HG02973 (cell line): Measurements from ENCODE around the gene BTN1A1.

ENCODE experiments used
- ATAC-seq: cut with Tn5 transposase; IDR thresholded peaks from one replicate; pipeline ENCODE4 v1.9.1; 2021; ENCODE audit warnings: moderate library complexity; ENCODE audit not compliant: unreplicated experiment

Gene BTN1A1

DNA sequence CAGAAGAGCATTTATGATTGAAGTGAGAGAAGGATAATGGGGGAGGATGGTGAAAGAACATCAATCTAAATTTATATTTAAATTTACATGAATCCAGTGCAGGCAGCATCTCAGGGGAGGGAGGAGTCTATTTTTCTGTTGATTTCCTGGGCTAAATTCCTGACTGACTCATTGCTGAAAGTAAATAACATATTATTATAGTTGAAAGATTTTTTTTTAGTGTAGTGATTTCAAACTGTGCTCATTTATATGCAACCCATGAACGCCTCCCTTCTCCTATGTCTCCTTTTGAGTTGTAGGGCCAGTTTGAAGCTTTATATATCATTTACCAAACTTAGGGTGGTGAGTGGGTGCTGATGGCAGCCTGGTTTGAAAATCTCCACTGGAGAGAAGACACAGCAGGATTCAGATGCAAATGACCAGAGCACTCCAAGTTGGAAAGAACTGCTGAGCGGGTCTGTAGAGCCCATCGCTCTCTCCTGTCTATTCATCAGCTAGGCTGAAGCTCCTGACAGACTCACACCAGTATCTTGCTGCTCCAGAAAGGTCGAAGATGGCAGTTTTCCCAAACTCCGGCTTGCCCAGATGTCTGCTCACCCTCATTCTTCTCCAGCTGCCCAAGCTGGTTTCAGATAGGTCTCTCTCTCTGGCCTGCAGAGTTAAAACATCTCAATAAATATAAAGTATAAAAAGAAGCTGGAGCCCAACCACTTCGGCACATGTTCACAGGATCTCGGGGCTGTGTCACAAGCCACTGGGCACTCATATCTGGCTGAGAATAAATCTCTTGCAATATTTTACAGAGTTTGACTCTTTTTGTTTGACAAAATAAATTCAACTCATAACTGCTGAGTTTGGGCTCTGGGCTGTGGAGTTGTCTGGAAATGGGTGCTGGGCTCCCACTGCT is 24.0 kb upstream of the BTN1A1 start:
- no peak for ATAC-seq

DNA sequence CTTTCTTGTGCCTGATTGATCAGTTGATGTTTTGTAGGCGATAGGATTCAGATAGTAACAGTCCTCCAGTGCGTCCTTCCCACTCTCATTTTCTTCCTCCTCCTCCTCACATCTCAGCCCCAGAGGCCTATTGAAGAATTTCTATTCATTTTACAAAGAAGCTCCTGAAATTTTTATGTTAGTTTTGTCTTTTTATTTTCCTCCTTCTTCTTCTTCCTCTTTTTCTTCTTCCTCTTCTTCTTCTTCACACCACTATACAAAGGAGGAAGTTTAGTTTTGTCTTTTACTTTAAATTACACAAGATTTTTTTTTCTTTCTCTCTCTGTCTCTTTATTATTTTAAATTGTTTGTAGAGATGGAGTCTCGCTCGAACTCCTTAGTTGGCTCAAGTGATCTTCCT is 23.2 kb upstream of the BTN1A1 start:
- ATAC-seq = no peak

DNA sequence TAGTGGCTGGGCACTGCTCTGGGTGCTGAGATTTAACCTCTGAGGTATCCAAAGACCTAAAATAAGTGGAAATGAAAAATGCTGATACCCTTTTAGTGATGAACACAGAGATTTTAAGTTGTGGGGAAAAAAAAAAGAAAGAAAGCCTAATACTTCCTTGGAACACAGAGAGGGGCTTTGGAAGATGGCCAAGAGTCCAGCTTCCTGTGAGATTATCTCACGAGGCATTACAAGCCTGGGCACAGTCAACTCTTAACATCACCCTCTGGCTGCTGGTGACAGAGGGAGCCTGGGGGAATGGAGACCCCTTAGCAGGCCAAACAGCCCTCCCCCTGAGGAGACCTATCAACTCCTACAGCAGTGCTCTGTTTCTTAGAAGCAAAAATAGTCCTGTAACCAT is 22.7 kb upstream of the BTN1A1 start:
- no peak for ATAC-seq

DNA sequence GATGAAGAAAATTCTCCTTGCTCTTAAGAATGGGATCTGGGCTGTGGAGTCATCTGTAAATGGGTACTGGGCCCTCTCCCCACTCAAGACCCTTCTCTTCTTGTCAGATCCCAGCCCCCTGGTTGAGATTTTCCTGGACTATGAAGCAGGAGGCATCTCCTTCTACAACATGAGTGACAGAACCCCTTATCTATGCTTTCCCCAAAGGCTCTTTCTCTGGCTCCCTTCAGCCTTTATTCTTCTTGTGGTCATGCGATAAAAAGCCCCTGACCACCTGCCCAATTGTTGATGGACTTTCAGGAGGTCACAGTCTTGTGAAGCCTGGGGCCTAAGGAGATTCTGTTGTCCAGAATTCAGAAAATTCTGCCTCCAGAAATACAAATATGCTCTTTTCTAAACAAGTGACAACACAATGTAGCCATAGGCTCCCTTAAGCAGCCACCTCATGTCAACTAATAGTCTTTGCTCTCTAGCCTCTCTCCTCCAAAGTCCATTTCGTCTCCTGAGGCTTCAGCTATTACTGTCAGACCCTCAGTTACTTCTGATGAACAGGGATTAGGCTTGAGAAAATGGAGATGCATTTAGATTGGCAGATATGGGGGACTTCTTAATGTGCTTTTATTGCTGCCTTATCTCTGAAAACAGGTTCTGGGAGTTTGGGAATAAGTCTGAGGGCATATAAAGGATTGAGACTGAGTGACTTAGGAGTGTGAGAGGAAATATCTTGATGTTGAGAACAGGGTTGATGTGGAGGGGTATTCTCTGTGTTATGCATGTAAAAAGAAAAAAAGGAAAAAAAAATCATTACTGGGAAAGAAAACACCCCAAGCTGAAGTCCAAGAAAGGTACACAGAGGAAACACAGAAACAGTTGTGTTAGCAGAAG is 21.8 kb upstream of the BTN1A1 start:
- ATAC-seq = no peak

DNA sequence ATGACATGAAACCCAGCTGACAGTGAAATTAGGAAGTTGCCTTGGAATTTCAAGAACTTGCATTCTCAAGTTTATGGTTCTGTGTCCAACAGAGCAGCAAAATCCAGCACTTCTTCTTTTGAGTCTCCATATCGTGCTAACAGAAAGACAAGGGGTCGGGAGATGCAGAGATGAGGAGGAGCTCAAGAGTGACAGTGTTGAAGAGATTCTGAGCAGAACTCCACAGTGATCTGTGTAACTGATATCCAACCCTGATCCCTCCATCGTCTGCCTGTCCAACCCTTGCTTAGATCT is 21.2 kb upstream of the BTN1A1 start:
- no peak for ATAC-seq

DNA sequence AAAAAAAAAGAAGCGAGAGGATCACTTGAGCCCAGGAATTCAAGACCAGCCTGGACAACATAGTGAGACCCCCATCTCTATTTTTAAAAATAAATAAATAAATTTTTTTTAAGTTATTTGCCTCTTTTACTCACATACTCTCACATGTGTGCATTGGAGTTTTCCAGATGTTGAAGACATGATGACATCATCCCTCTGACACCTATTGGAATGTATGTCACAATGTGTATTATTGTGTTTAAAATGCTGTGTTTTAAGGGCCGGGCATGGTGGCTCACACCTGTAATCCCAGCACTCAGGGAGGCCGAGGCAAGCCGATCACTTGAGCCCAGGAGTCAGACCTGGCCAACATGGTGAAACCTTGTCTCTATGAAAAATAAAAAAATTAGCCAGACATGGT is 17.8 kb upstream of the BTN1A1 start:
- no peak for ATAC-seq

DNA sequence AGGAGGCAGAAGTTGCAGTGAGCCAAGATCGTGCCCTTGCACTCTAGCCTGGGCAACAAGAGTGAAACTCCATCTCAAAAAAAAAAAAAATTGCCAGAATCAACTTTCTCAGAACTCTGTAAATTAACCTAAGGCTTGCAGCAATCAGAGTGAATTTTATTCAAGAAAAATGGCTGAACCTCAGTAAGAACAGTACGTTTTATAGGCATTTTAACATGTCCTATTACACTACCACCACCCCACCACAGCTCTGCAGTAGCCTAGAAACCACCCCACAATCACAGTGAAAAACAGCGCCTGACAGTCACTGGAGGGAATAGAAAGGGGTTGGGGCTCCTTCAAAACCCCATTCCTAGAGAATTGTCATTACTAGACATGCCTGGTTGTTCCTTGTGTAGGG is 16.4 kb upstream of the BTN1A1 start:
- no peak for ATAC-seq

DNA sequence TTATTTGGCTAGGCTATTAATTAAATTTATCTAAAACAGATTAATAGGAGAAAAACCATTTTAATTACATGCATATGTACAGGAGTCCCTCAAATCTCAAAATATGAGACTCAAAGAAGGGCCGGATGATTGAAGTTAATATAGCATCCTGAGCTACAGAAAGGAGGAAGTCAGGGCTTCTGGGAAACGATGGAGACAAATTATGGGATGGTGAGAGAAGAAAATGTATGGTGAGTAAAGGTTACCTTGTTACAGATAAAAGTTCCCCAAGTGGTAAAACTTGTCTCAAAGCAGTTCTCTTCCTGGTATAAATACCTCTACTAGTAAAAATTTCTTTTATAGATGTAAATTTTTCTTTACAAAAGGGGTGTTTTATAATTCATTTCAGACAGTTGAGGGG is 15.9 kb upstream of the BTN1A1 start:
- ATAC-seq = no peak

DNA sequence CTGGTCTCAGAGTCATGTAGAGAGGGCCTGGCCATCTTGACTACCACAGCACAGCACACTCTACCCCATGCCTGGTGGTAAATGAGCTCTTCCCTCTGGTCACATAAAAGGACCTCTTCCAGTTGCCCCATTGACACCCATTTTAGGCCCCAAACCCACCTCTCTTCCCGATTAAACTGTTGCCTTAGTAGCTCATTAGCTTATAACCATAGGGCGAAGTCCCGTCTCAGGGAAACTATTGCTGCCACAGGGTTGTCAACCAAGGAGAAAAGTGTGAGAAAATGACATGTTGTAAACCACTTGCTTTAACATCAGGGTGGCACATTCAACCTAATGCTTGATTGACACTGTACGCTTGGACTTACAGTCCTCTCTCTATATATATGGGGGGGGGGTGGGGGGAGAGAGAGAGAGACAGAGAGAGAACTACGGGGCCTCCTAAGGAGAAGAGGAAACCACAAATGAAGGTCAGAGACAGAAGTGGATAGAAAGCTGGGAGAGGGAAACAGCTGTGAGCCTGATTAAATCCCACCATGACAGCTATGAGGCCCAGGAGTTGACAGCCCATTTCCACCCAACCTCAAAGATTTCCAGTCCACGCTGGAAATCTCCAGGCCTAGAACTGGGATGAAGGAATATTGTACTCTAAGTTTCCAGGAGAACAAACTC is 14.9 kb upstream of the BTN1A1 start:
- no peak for ATAC-seq

DNA sequence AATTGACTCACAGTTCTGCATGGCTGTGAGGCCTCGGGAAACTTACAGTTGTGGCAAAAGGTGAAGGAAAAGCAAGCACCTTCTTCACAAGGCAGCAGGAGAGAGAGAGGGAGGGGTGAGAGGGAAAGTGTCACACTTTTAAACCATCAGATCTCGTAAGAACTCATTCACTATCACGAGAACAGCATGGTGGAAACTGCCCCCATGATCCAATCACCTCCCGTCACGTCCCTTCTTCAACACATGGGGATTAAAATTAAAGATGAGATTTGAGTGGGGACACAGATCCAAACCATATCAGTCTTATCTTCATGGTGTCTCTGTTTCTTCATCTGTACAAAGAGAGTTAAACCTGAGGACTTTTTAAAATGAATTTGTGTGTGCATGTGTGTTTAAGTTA is 13.7 kb upstream of the BTN1A1 start:
- ATAC-seq = no peak

DNA sequence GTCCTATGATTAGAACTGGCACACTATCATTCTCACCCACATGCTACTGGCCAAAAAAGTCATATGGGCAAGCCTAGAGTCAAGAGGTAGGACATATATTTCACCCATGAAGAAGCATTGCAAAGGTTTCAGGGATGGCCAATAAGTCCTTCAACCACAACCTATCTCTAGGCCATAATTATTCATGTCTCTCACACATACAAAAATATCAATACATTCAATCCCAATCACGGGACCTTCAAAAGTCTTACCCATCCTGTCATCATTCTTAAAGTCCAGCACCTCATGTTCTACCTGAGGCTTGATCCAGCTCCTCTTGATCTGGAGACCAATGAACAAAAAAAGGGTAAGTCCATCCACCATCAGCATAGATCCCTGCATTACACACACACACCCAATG is 12.6 kb upstream of the BTN1A1 start:
- no peak for ATAC-seq

DNA sequence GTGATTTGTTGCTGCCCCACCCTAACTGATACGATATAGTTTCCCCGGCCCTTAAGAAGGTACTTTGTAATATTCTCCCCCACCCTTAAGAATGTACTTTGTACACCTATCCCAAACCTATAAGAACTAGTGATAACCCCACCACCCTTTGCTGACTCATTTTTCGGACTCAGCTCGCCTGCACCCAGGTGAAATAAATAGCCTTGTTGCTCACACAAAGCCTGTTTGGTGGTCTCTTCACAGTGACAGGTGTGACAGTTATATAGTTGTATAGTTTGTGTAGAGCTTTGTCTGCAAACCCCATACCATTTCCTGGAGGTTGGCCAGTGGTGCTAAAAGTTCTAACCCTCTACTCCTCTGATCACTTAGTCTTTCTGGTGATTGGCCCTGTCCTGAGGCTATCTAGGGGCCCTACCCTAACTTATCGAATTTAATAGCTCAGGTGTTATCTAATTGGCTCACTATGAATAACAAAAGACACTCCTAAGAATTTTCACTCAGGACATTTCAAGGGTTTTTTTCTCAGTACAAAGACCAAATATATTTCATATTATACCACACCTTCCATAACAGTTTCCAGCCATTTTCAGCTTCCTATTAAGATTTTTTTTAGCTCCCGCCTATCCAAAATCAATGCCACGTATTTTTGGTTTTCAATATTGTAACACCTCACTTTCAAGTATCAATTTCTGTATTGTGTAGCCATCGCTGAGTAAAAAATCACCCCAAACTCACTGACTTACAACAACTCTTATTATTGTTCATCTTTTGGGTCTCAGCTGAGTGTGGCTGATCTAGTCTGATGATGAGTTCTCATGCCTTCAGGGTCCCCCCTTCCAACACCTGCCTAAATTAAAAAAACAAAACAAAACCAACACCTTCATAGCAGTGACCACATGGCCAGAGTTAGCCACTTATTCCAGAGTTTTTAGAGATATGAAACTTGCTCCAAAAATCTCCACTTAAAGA is 9.8 kb upstream of the BTN1A1 start:
- no peak for ATAC-seq

DNA sequence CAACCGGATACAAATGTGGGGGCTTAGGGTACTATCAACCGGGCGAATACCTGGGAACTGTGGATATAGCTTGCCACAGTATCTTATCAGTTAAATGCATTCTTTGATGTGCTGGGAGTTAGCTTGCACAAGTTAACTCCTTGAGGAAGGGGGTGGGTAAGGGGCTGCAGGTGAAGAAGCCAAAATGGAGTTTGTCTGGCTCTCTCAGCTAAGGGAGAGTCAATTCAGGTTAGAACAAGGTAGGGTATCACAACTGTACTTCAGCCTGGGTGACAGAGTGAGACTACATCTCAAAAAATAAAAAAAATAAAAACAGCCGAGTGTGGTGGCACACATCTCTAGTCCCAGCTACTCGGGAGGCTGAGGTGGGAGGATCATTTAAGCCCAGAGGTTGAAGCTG is 8.5 kb upstream of the BTN1A1 start:
- no peak for ATAC-seq

DNA sequence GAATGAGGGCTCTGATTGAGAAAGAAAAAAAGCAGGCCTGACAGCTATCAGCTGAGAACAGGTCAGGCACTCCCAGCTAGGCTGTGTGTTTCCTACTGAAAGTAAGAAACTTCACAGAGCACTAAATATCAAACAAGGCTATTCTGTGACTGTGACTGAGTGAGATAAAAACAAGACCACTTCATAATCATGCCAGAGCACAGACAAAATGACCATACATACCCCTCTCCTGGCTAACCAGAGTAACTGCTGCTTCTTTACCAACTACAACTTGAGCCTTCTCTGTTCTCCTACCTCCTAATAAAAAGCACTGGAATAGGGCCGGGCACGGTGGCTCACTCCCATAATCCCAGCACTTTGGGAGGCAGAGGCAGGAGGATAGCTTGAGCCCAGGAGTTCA is 6.8 kb upstream of the BTN1A1 start:
- ATAC-seq = no peak

DNA sequence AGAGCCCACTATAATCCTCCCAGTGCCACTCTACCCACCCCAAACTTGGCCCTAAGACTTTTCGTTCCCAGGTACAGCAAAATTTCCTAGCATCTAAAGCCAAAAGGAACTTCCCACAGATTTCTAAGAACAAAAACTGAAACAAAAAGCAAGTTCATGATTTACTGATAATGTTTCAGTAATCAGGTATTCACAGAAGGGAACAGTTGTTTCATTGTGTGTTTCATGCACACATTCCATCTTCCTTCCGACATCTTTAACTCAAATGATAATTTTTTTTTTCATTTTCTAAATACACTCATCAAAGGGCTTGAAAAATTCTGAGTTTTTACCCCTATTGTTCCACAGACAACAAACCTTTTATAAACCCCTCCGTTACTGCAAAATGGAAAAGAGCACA is 6.0 kb upstream of the BTN1A1 start:
- no peak for ATAC-seq

DNA sequence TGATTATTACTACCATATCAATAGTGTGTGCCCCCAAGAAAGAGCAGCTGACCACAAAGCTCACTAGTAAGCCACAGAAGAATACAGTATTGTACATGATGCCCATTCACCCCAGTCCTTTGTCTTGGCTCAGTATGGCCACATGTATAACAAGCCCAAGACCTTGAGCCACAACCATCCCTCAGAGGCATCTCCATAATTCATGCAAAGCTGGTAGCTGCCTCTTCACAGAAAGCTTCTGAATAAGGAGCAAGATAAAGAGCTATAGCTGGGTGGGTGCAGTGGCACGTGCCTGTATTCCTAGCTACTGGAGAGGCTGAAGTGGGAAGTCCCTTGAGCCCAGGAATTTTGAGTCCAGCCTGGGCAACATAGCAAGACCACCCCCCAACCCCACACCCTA is 4.8 kb upstream of the BTN1A1 start:
- ATAC-seq = no peak

DNA sequence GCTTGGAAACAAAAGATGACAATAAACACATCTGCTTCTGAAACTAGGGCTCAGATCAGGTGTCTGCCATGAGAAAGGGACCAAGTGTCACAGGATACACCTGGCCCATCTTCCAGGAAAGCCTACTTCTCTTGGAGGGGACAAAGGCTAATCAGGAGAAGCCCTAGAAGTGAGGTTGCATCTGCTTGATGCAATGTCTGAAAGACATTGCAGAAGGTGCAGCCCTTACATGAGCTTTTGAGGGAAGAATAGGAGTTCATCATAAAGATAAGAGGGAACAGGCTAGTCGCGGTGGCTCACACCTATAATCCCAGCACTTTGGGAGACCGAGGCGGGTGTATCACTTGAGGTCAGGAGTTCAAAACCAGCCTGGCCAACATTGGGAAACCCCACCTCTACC is 2.5 kb upstream of the BTN1A1 start:
- no peak for ATAC-seq

DNA sequence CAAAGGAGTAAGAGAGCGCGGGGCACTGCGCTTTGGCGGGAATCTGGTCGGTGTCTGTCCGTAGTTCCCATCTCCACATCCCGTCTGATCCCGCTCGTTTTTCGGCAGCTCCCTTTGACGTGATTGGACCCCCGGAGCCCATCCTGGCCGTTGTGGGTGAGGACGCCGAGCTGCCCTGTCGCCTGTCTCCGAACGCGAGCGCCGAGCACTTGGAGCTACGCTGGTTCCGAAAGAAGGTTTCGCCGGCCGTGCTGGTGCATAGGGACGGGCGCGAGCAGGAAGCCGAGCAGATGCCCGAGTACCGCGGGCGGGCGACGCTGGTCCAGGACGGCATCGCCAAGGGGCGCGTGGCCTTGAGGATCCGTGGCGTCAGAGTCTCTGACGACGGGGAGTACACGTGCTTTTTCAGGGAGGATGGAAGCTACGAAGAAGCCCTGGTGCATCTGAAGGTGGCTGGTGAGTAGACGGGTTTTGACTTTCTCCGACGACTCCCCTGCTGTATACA is 1.4 kb downstream of the BTN1A1 start:
- ATAC-seq = no peak

DNA sequence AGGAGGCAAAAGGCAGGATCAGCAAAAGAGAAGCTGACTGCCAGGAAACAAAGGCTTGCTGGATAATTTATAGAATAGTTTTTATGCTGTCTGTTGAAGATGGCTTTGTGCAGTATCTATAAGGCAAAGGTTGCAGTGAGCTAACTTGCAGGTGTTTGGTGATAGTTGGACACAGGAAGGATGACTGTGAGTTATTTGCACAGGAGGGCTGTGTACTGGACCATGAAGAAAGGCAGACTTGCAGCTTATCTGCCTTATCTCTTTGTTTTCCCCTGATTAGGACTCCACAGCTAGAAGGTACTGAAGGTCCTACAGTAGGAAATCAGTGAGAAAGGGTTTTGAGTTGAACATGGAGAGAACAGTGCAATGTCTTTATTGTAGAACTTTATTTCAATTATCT is 2.1 kb downstream of the BTN1A1 start:
- no peak for ATAC-seq

DNA sequence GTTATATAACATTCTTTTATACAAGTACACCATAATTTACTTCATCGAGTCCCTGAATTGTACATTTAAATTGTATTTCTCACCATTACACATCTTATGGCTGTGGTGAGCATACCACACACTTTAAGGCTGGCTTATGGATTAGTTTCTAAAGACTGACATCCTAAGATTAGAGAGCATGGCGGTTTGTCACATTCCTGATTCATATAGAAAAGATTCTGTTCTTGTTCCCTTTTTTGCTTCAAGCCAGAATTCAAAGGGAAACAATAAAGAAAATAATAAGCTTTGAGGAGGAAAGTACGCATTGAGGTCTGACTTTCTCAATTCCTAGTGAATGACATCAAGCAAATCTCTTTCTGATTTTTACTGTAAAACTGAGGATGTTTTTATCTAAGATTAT is 2.5 kb downstream of the BTN1A1 start:
- no peak for ATAC-seq
